ENCODE measurements around the gene USH2A.

- TF ChIP-seq CTCF (IDR thresholded peaks at IDR 0.05; ENCODE audit: borderline replicate concordance, extremely low read depth, low read length, poor library complexity, severe bottlenecking) (no peak), EZH2 (IDR thresholded peaks at IDR 0.05; ENCODE audit: borderline replicate concordance, low read depth, low read length, severe bottlenecking) (no peak)
Measured at GRCh38 chr1:215971793-215972441, 451.3 kb downstream of the USH2A start.

Measured in DND-41 (cell line).